Mesenchymal stem cell (in vitro differentiated cells and primary cell): ENCODE data around the gene TESK2.
"Not testable (repeated sequence)": the region's sequence is repeated elsewhere in the genome, so short reads cannot be mapped to it uniquely, and the experiment has no call there.

Source experiments
- DNase-seq: peaks from one replicate; pipeline ENCODE4 v3.0.0-alpha.2; 2013
- H2AFZ ChIP-seq: one replicate; pipeline ENCODE4 v1.6.1; 2013; ENCODE audit warnings: low read depth, mild to moderate bottlenecking, control low read depth, inconsistent platforms, low read length, moderate library complexity
- H2AK5ac ChIP-seq: 2 replicates; pipeline ENCODE4 v1.6.1; 2013; ENCODE audit warnings: low read length, moderate library complexity, mild to moderate bottlenecking, inconsistent platforms; ENCODE audit not compliant: severe bottlenecking
- H2BK120ac ChIP-seq: one replicate; pipeline ENCODE4 v1.6.1; 2013; ENCODE audit warnings: low read depth, mild to moderate bottlenecking, inconsistent platforms, low read length, moderate library complexity
- H2BK12ac ChIP-seq, 2 experiments: one replicate each; pipeline ENCODE4 v1.6.1; 2013; ENCODE audit warnings: inconsistent platforms in 2 of 2, low read length in 2 of 2, mild to moderate bottlenecking in 2 of 2, moderate library complexity in 2 of 2, control low read depth in 1 of 2
- H2BK15ac ChIP-seq: one replicate; pipeline ENCODE4 v1.6.1; 2013; ENCODE audit warnings: mild to moderate bottlenecking, low read depth, inconsistent platforms; ENCODE audit not compliant: poor library complexity, severe bottlenecking
- H2BK5ac ChIP-seq: 2 replicates; pipeline ENCODE4 v1.6.1; 2013; ENCODE audit warnings: low read depth, mild to moderate bottlenecking, low read length, control low read depth, inconsistent platforms; ENCODE audit not compliant: poor library complexity, severe bottlenecking
- H3K14ac ChIP-seq, 2 experiments: one replicate each; pipeline ENCODE4 v1.6.1; 2013; ENCODE audit warnings: inconsistent platforms in 2 of 2, low read length in 2 of 2, control low read depth in 1 of 2, mild to moderate bottlenecking in 1 of 2, moderate library complexity in 1 of 2
- H3K18ac ChIP-seq, 2 experiments: one replicate each; pipeline ENCODE4 v1.6.1; 2013; ENCODE audit warnings: inconsistent platforms in 2 of 2, low read length in 2 of 2, control low read depth in 1 of 2, low read depth in 1 of 2, mild to moderate bottlenecking in 1 of 2
- H3K23ac ChIP-seq, 2 experiments: one replicate each; pipeline ENCODE4 v1.6.1; 2013; ENCODE audit warnings: inconsistent platforms in 2 of 2, low read length in 2 of 2, mild to moderate bottlenecking in 2 of 2, moderate library complexity in 2 of 2, control low read depth in 1 of 2
- H3K27ac ChIP-seq: 2 replicates; pipeline ENCODE4 v1.5.1; 2013; ENCODE audit warnings: mild to moderate bottlenecking, moderate library complexity, low read length, control low read depth, inconsistent platforms; ENCODE audit not compliant: poor library complexity, severe bottlenecking
- H3K27me3 ChIP-seq, 2 experiments: 2 replicates each; pipeline versions ENCODE4 v1.6.1 to v1.7.0; 2013; ENCODE audit warnings: low read length in 2 of 2, mild to moderate bottlenecking in 2 of 2, moderate library complexity in 2 of 2, control low read depth in 1 of 2, inconsistent platforms in 1 of 2; ENCODE audit not compliant: control insufficient read depth in 1 of 2, insufficient read depth in 1 of 2
- H3K36me3 ChIP-seq, 2 experiments: 2 replicates each; pipeline versions ENCODE4 v1.6.1 to v1.7.0; 2013; ENCODE audit warnings: low read length in 2 of 2, control low read depth in 1 of 2, inconsistent platforms in 1 of 2, low read depth in 1 of 2, mild to moderate bottlenecking in 1 of 2; ENCODE audit not compliant: insufficient read depth in 2 of 2, control insufficient read depth in 1 of 2
- H3K4ac ChIP-seq, 2 experiments: one replicate each; pipeline ENCODE4 v1.6.1; 2013; ENCODE audit warnings: inconsistent platforms in 2 of 2, low read length in 2 of 2, mild to moderate bottlenecking in 2 of 2, moderate library complexity in 2 of 2, control low read depth in 1 of 2, low read depth in 1 of 2
- H3K4me1 ChIP-seq: 2 replicates; pipeline ENCODE4 v1.6.1; 2013; ENCODE audit warnings: low read depth, low read length, control low read depth; ENCODE audit not compliant: control insufficient read depth, insufficient read depth
- H3K4me2 ChIP-seq: 2 replicates; pipeline ENCODE4 v1.6.1; 2013; ENCODE audit warnings: low read length, mild to moderate bottlenecking, inconsistent platforms; ENCODE audit not compliant: poor library complexity, severe bottlenecking
- H3K4me3 ChIP-seq, 2 experiments: 2 replicates each; pipeline versions ENCODE4 v1.5.1 to v1.7.0; 2013; ENCODE audit warnings: low read length in 2 of 2, mild to moderate bottlenecking in 2 of 2, control low read depth in 1 of 2, low read depth in 1 of 2; ENCODE audit not compliant: insufficient read depth in 1 of 2
- H3K79me1 ChIP-seq: replicated peaks from 2 replicates; pipeline ENCODE4 v1.6.1; 2013; ENCODE audit warnings: mild to moderate bottlenecking, control low read depth, low read length, inconsistent platforms; ENCODE audit not compliant: poor library complexity, severe bottlenecking
- H3K9ac ChIP-seq: 2 replicates; pipeline ENCODE4 v1.7.0; 2013; ENCODE audit warnings: mild to moderate bottlenecking, low read length, moderate library complexity
- H3K9me3 ChIP-seq: 2 replicates; pipeline ENCODE4 v1.7.0; 2013; ENCODE audit warnings: mild to moderate bottlenecking, low read length; ENCODE audit not compliant: control insufficient read depth
- H4K8ac ChIP-seq: one replicate; pipeline ENCODE4 v1.6.1; 2013; ENCODE audit warnings: inconsistent platforms, mild to moderate bottlenecking, low read length, moderate library complexity
- H4K91ac ChIP-seq: one replicate; pipeline ENCODE4 v1.6.1; 2013; ENCODE audit warnings: mild to moderate bottlenecking, low read length, inconsistent platforms
- WGBS: methylation state at CpG from one replicate; pipeline ENCODE4 v1.1.7; 2013; ENCODE audit warnings: mixed read lengths; 5-methylcytosine and 5-hydroxymethylcytosine counted together

TESK2 gene

DNA sequence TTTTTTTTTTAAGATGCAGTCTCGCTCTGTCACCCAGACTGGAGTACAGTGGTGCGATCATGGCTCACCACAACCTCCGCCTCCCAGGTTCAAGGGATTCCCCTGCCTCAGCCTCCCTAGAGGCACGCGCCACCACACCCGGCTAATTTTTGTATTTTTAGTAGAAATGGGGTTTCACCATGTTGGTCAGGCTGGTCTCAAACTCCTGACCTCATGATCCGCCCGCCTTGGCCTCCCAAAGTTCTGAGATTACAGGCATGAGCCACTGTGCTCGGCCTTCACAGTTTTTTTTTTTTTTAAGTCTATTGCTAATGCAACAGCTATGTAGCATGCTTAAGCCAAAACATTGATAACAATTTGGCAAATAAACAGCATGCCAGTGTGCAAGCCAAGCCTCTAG is 23.6 kb downstream of the TESK2 start:
- H2BK5ac ChIP-seq, H2BK120ac ChIP-seq, H3K79me1 ChIP-seq, H2BK12ac ChIP-seq, H2AFZ ChIP-seq, H2BK15ac ChIP-seq, H3K36me3 ChIP-seq, H3K9me3 ChIP-seq, H3K4me3 ChIP-seq, H4K8ac ChIP-seq, H3K18ac ChIP-seq, H3K27ac ChIP-seq, DNase-seq, H3K23ac ChIP-seq, H3K4me1 ChIP-seq, H3K9ac ChIP-seq, H3K4me2 ChIP-seq, H3K4ac ChIP-seq, H3K27me3 ChIP-seq, H2AK5ac ChIP-seq, H4K91ac ChIP-seq, H3K14ac ChIP-seq: not testable (repeated sequence)
- 90% methylated on average over 9 of the region's 9 CpGs for WGBS

DNA sequence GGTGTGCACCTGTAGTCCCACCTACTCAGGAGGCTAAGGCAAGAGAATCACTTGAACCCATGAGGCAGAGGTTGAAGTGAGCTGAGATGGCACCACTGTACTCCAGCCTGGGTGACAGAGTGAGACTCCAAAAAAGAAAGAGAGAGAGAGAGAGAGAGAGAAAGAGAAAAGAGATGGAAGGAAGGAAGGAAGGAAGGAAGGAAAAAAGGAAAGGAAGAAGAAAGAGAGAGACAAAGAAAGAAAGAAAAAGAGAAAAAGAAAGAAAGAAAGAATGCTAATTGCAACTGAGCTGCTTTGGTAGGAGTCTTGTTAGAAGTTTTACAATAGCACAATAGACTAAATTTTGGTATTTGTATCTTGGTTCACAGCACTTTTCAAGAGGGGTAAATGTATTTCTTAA is 25.7 kb downstream of the TESK2 start:
- Histone ChIP-seq H3K9ac (no peak overlapping the region), H3K27me3 (no peaks in the 10 kb centered on the region), H2BK12ac (no peak overlapping the region), H2BK5ac (no peak overlapping the region), H2BK120ac (no peak overlapping the region), H3K9me3 (no peaks in the 10 kb centered on the region), H3K18ac (no peak overlapping the region), H4K8ac (no peak overlapping the region), H3K4me2 (no peak overlapping the region), H3K23ac (no peak overlapping the region), H3K4me1 (no peaks in the 10 kb centered on the region), H3K14ac (no peak overlapping the region), H3K36me3 (no peaks in the 10 kb centered on the region), H2AFZ (no peak overlapping the region), H3K27ac (no peak overlapping the region), H3K4ac (no peak overlapping the region), H2BK15ac (no peak overlapping the region), H3K79me1 (no peaks in the 10 kb centered on the region), H3K4me3 (no peak overlapping the region), H2AK5ac (no peak overlapping the region), H4K91ac (no peak overlapping the region)
- no peak for DNase-seq

DNA sequence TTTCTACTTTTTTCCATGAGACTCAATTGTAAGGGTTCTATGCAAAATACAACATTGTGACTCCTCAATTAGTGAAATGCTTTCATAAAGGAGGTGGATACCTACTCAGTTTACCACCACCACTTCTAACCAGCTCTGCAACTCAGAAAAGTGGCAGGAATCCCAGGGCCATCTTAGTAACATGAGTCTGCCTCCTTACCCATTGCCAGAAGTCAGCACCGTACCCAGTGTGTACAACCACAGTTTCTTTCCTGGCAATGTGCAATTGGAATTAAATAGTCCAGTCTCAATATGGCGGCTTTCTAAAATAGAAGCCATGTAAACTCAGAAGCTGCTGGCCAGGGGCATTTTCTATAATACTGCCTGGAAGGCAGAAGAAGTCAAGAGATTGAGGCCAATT is 32.1 kb downstream of the TESK2 start:
- Histone ChIP-seq H2BK120ac (no peak overlapping the region), H4K91ac (no peak overlapping the region), H3K4me1 (no peaks in the 10 kb centered on the region), H2AFZ (no peak overlapping the region), H3K9ac (no peak overlapping the region), H4K8ac (no peak overlapping the region), H3K14ac (no peak overlapping the region), H3K23ac (no peak overlapping the region), H3K36me3 (no peaks in the 10 kb centered on the region), H3K4me2 (no peak overlapping the region), H2AK5ac (no peak overlapping the region), H3K9me3 (no peaks in the 10 kb centered on the region), H3K4ac (no peak overlapping the region), H3K18ac (no peak overlapping the region), H3K4me3 (no peak overlapping the region), H2BK5ac (no peak overlapping the region), H3K27ac (no peak overlapping the region), H3K27me3 (no peaks in the 10 kb centered on the region), H2BK12ac (no peak overlapping the region), H3K79me1 (peaks cover 2% of the 10 kb centered on the region), H2BK15ac (no peak overlapping the region)
- 91% methylated on average over 2 of the region's 2 CpGs for WGBS
- DNase-seq, result no peak

DNA sequence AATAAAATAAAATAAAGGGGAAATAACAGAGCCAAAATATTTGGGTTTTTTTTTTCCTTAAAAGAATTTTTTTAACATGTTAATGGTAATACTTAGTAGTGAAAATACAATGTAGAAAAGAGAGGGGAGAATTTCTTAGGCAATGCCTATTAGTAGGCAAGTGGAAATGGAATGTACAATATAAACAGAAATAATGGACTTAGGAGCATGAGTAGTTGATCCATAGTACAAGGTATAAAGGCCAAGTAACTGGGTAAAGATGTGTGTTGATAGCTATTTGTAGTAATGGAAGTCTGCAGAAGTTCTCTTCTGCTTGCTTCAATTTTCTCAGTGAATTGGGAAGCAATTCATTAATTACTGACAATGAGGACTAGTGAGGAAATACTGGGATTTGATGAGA is 34.4 kb downstream of the TESK2 start:
- no peak overlapping the region for H3K4me2 ChIP-seq
- no peak overlapping the region for H2BK15ac ChIP-seq
- no peak overlapping the region for H4K91ac ChIP-seq
- H3K23ac ChIP-seq, result no peak overlapping the region
- H2BK120ac ChIP-seq, result no peak overlapping the region
- no peak overlapping the region for H3K27ac ChIP-seq
- H3K36me3 ChIP-seq, result no peaks in the 10 kb centered on the region
- no peak overlapping the region for H3K4me3 ChIP-seq
- DNase-seq, result peak; percentile 6
- no peaks in the 10 kb centered on the region for H3K27me3 ChIP-seq
- H2BK5ac ChIP-seq, result no peak overlapping the region
- H3K9me3 ChIP-seq, result no peaks in the 10 kb centered on the region
- no peak overlapping the region for H2AFZ ChIP-seq
- H3K4ac ChIP-seq, result no peak overlapping the region
- H3K14ac ChIP-seq, result no peak overlapping the region
- no peak overlapping the region for H3K9ac ChIP-seq
- no peak overlapping the region for H2BK12ac ChIP-seq
- no peak overlapping the region for H3K18ac ChIP-seq
- peaks cover 2% of the 10 kb centered on the region for H3K79me1 ChIP-seq
- H3K4me1 ChIP-seq, result no peaks in the 10 kb centered on the region
- H4K8ac ChIP-seq, result no peak overlapping the region
- no peak overlapping the region for H2AK5ac ChIP-seq
